ENCODE measurements around the gene DLG2.

The DLG2 gene

DNA sequence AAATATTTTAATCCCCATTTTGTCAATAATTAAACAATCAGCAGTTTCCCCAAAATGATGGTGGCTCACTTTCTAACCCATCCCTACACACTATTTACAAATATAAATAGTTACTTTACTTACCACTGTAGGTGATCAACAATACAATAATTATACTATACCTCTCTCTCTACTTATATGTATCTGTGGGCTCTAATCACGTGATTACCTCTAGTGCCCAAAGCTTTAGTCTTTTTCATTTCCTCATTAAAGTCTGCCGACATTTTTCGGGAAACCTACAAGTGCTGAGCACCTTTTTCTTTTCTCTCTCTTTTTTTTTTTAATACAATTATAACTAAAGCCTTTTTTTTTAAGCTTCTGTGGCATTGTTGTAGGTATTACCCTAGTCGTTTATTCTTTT lies 23.9 kb downstream of the DLG2 start:
- TF ChIP-seq, protein P1, sequence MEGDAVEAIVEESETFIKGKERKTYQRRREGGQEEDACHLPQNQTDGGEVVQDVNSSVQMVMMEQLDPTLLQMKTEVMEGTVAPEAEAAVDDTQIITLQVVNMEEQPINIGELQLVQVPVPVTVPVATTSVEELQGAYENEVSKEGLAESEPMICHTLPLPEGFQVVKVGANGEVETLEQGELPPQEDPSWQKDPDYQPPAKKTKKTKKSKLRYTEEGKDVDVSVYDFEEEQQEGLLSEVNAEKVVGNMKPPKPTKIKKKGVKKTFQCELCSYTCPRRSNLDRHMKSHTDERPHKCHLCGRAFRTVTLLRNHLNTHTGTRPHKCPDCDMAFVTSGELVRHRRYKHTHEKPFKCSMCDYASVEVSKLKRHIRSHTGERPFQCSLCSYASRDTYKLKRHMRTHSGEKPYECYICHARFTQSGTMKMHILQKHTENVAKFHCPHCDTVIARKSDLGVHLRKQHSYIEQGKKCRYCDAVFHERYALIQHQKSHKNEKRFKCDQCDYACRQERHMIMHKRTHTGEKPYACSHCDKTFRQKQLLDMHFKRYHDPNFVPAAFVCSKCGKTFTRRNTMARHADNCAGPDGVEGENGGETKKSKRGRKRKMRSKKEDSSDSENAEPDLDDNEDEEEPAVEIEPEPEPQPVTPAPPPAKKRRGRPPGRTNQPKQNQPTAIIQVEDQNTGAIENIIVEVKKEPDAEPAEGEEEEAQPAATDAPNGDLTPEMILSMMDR (IDR thresholded peaks at IDR 0.05; ENCODE audit: low read depth, low read length) = no peak
- no peak overlapping the region for H3K4me3 ChIP-seq (ENCODE audit: low read depth, low read length)

DNA sequence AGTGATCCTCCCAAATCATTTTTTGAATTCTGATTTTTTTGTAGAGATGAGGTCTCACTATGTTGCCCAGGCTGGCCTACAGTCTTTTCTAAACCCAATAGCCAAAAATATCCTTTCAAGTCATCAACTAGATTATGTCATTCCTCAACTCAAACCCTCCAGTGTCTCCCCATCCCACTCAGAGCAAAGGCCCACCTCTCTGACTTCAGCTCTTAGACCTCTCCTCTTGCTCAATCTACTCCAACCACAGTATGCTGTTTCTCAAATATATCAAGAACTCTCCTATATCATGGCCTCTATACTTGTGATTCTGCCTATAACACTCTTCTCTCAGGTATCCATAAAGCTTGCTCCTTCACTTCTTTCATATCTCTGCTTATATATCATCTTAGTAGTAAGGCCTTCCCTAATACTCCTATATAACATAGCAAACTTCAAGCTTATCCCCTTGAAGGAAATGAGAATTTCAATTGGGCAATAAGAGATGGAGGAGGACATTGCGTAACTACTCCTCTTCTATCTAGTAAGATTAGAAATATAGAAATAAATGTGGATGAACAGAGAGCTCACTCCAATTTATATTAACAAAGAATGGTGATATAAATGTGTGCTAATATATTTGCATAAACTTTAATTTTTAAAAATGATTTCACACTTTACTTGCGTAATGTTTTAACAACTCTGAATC lies 24.5 kb downstream of the DLG2 start:
- TF ChIP-seq, protein P1 (IDR thresholded peaks at IDR 0.05; ENCODE audit: low read depth, low read length) = no peak
- H3K4me3 ChIP-seq (ENCODE audit: low read depth, low read length) = no peak overlapping the region

DNA sequence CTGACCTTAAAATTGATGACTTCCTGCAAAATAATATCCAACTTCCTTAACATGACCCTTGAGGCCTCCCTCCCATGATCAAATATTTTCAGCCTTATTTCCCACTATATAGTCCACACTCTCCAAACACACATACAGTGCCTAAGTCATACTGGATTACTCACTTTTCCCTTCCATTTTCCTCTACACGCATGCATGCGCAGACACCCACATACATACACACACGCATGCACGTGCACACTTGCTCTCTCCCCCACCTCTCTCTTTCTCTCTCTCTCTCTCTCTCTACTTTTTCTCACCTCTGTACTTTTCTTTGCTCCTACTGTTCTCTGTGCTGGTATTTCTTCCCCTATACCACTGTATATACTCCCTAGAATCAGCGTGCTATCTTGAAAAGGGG lies 28.1 kb downstream of the DLG2 start:
- TF ChIP-seq, protein P1 (IDR thresholded peaks at IDR 0.05; ENCODE audit: low read depth, low read length) = no peak
- no peak overlapping the region for H3K4me3 ChIP-seq (ENCODE audit: low read depth, low read length)

DNA sequence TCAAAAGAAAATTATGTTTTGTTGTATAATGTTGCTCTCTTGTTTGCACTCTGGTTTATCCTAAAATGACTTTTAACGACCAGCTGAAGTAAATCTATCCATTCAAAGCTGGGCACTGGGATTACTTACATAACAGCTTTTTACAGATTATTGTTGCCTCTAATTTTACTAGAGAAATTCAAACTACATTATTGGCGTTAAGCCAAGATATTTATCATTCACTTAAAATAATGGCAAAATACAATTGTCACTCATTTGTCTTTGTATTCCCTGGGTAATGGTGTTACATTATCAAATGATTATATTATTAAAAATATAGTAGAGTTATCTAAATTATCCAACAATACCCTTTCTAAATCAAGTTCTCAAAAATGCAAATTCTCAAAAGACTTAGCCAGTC lies 30.3 kb downstream of the DLG2 start:
- TF ChIP-seq, protein P1 (IDR thresholded peaks at IDR 0.05; ENCODE audit: low read depth, low read length) = no peak
- no peak overlapping the region for H3K4me3 ChIP-seq (ENCODE audit: low read depth, low read length)

DNA sequence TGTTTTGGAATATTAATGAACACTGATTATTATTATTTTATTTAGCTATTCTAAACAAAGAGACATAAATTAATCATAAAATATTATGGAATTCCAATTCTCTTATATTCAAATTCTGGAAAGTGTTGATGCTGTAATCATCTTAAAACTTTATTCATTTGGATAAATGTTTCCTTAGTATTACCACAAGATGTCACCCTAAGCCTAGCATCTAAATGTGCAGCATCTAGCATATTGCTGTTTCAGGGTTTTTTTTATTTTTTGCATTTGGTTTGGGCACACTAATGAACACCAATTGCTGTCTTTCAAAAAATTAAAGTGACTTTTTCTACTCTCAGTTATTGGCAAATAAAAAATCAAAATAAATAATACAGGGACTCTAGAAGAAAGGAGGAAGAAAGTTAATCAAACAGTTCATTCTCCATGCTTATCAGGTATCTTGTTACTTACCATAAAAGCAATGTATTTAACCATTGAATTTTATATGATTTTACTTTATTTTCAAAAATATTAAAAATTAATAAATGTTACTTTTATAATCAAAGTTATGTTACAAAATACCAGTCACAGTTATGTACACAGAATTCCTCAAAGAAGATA lies 31.8 kb downstream of the DLG2 start:
- TF ChIP-seq, protein P1 (IDR thresholded peaks at IDR 0.05; ENCODE audit: low read depth, low read length) = peak; percentile 15; the same call in 1 of the 2 replicates
- H3K4me3 ChIP-seq (ENCODE audit: low read depth, low read length) = no peak overlapping the region

DNA sequence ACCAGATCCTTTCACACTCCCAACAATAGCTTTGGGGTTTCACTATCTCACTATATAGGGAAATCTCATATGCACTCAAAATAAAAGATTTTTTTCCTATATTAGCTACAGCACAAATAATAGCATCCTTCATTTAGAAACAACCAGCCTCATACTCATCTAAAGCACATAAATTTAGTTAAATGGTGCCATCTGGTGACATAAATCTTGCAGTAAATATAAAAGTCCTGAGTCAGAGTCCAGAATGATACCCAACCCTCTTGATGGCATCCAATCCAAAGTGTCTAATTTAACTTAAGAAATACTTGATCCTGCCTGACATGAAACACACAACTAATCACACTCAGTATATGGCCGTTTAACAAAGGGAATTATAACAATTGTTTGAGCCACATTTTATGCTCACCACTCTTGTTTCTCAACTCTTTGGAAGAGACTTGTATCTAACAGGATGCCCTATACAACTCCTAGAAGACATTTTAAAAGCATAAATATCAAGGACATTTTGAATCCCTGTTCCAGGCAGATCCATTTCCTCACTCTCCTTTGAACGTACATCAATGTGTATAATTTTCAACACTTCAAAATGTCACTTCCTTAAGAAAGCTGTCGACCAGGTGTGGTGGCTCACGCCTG lies 36.2 kb downstream of the DLG2 start:
- no peak overlapping the region for H3K4me3 ChIP-seq (ENCODE audit: low read depth, low read length)
- TF ChIP-seq, protein P1 (IDR thresholded peaks at IDR 0.05; ENCODE audit: low read depth, low read length) = no peak

- H3K4me3 ChIP-seq (ENCODE audit: low read depth, low read length) = no peak overlapping the region
- TF ChIP-seq, protein P1 (IDR thresholded peaks at IDR 0.05; ENCODE audit: low read depth, low read length) = no peak
Measured at GRCh38 chr11:85589373-85589772, 37.8 kb downstream of the DLG2 start.

Data from WI38 (cell line).